ENCODE results near the gene NGRN. TPM values are rescaled to one million over a fixed set of nuclear protein-coding genes. Genes with fewer than 3 reads are reported as not detected.

The NGRN gene
- total and polyA plus RNA-seq, 2 experiments from 2014 or later, result 88.9 to 131 TPM

DNA sequence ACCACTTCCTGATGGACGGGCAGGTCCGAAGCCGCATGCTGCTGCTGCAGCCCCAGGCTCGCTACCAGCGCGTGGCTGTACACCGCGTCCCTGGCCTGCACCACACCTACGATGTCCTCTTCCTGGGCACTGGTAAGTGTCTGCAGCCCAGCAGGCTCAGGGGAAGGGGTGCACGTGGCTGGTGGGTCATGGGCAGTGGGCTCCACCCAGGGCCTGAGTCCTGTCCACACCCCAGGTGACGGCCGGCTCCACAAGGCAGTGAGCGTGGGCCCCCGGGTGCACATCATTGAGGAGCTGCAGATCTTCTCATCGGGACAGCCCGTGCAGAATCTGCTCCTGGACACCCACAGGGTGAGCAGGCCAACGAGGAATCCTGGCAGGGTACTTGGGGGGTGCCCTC lies 40.4 kb upstream of the NGRN start:
- DNase-seq (ENCODE audit: low spot score), result no peak
- no peaks in the 10 kb centered on the region for H3K4me1 ChIP-seq (ENCODE audit: insufficient read depth)
- no peak overlapping the region for H3K4me3 Mint-ChIP-seq
- no peak overlapping the region for H3K27ac Mint-ChIP-seq
- no peak for TF ChIP-seq EZH2 (IDR thresholded peaks at IDR 0.05; ENCODE audit: low read depth, unreplicated experiment)
- TF ChIP-seq JUNB (IDR thresholded peaks at IDR 0.05; ENCODE audit: unreplicated experiment), result no peak
- TF ChIP-seq POLR2AphosphoS5 (IDR thresholded peaks at IDR 0.05; ENCODE audit: low read depth), result no peak
- TF ChIP-seq, protein P1, sequence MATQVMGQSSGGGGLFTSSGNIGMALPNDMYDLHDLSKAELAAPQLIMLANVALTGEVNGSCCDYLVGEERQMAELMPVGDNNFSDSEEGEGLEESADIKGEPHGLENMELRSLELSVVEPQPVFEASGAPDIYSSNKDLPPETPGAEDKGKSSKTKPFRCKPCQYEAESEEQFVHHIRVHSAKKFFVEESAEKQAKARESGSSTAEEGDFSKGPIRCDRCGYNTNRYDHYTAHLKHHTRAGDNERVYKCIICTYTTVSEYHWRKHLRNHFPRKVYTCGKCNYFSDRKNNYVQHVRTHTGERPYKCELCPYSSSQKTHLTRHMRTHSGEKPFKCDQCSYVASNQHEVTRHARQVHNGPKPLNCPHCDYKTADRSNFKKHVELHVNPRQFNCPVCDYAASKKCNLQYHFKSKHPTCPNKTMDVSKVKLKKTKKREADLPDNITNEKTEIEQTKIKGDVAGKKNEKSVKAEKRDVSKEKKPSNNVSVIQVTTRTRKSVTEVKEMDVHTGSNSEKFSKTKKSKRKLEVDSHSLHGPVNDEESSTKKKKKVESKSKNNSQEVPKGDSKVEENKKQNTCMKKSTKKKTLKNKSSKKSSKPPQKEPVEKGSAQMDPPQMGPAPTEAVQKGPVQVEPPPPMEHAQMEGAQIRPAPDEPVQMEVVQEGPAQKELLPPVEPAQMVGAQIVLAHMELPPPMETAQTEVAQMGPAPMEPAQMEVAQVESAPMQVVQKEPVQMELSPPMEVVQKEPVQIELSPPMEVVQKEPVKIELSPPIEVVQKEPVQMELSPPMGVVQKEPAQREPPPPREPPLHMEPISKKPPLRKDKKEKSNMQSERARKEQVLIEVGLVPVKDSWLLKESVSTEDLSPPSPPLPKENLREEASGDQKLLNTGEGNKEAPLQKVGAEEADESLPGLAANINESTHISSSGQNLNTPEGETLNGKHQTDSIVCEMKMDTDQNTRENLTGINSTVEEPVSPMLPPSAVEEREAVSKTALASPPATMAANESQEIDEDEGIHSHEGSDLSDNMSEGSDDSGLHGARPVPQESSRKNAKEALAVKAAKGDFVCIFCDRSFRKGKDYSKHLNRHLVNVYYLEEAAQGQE (IDR thresholded peaks at IDR 0.05; ENCODE audit: unreplicated experiment), result no peak
- no peak for TF ChIP-seq ETS1 (IDR thresholded peaks at IDR 0.05)
- TF ChIP-seq, protein P2, sequence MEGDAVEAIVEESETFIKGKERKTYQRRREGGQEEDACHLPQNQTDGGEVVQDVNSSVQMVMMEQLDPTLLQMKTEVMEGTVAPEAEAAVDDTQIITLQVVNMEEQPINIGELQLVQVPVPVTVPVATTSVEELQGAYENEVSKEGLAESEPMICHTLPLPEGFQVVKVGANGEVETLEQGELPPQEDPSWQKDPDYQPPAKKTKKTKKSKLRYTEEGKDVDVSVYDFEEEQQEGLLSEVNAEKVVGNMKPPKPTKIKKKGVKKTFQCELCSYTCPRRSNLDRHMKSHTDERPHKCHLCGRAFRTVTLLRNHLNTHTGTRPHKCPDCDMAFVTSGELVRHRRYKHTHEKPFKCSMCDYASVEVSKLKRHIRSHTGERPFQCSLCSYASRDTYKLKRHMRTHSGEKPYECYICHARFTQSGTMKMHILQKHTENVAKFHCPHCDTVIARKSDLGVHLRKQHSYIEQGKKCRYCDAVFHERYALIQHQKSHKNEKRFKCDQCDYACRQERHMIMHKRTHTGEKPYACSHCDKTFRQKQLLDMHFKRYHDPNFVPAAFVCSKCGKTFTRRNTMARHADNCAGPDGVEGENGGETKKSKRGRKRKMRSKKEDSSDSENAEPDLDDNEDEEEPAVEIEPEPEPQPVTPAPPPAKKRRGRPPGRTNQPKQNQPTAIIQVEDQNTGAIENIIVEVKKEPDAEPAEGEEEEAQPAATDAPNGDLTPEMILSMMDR (conservative IDR thresholded peaks at IDR 0.05; ENCODE audit: low read depth in 2 of 2), result no peak
- TF ChIP-seq EZH2phosphoT487 (IDR thresholded peaks at IDR 0.05; ENCODE audit: unreplicated experiment), result no peak
- no peak for TF ChIP-seq ZNF331 (CRISPR knock-in tag; IDR thresholded peaks at IDR 0.05; ENCODE audit: low read depth)
- TF ChIP-seq NANOG (IDR thresholded peaks at IDR 0.05; ENCODE audit: borderline replicate concordance), result no peak
- no peak for TF ChIP-seq STAT1 (IDR thresholded peaks at IDR 0.05; ENCODE audit: unreplicated experiment)
- TF ChIP-seq ZNF114 (CRISPR knock-in tag; IDR thresholded peaks at IDR 0.05), result no peak
- TF ChIP-seq ZNF462 (CRISPR knock-in tag; IDR thresholded peaks at IDR 0.05), result no peak
- TF ChIP-seq CREB1 (CRISPR knock-in tag; IDR thresholded peaks at IDR 0.05; ENCODE audit: low read depth), result no peak
- no peaks in the 10 kb centered on the region for H3K9me3 Mint-ChIP-seq
- no peak overlapping the region for H3K27ac ChIP-seq (ENCODE audit: low read depth)
- no peaks in the 10 kb centered on the region for H3K27me3 ChIP-seq (ENCODE audit: insufficient read depth)
- H3F3A ChIP-seq (replicated peaks; ENCODE audit: low read depth), result no peaks in the 10 kb centered on the region
- ATAC-seq, result no peak
- H3K9me2 ChIP-seq (ENCODE audit: insufficient read depth), result no peaks in the 10 kb centered on the region
- H3K27me3 Mint-ChIP-seq (ENCODE audit: insufficient read depth, low read depth, poor library complexity), result peaks cover 9% of the 10 kb centered on the region
- H3K36me3 Mint-ChIP-seq (ENCODE audit: low read depth), result peaks cover 35% of the 10 kb centered on the region
- no peak overlapping the region for H3K4me3 ChIP-seq
- no peaks in the 10 kb centered on the region for H3K4me1 Mint-ChIP-seq
- no peak overlapping the region for H2AFZ ChIP-seq
- no peak overlapping the region for H3K4me2 ChIP-seq
- no peaks in the 10 kb centered on the region; the same call in 1 of the 2 replicates for H4K20me1 ChIP-seq (replicated peaks; ENCODE audit: insufficient read depth)
- H3K36me3 ChIP-seq (ENCODE audit: insufficient read depth), result peaks cover 12% of the 10 kb centered on the region
- no peaks in the 10 kb centered on the region for H3K79me2 ChIP-seq (replicated peaks; ENCODE audit: insufficient read depth)
